Endothelial cell of umbilical vein (primary cell): ENCODE results near the gene TPM4. TPM values are rescaled to one million over a fixed set of nuclear protein-coding genes. Genes with fewer than 3 reads are reported as not detected.

Experiments used
- BruUV-seq: library from RNA; stranded (reverse); fragments of 400-500 nt; replicated peaks from 2 replicates; lab custom pipeline; 2021; lab: Mats Ljungman, UMichigan
- CTCF ChIA-PET: fragments of 300-600, 350-600 bp; sonication (Branson Sonifier 250); formaldehyde crosslinking; loops from one replicate; lab custom pipeline; 2021; ENCODE audit warnings: antibody characterized with exemption, inconsistent platforms; lab: Charles Lee
- POLR2A ChIA-PET: fragments of 300-600, 350-600 bp; sonication (Branson Sonifier 250); formaldehyde crosslinking; loops from one replicate; lab custom pipeline; 2021; ENCODE audit warnings: antibody characterized with exemption, inconsistent platforms; lab: Charles Lee
- DNase-seq: peaks from one replicate; pipeline ENCODE4 v3.0.0-alpha.2; 2011; ENCODE audit warnings: low read depth, low spot score
- FAIRE-seq: peaks from 2 replicates; lab custom pipeline; 2011; peaks lifted over from hg19 to GRCh38; lab: Jason Lieb, UNC
- H2AFZ ChIP-seq: 2 replicates; pipeline ENCODE4 v1.6.0; 2012; ENCODE audit warnings: low read depth, low read length, control low read depth, inconsistent platforms
- H3K27ac ChIP-seq: 2 replicates; pipeline ENCODE4 v1.5.1; 2011; ENCODE audit warnings: low read depth, mild to moderate bottlenecking, control low read depth, low read length, moderate library complexity; ENCODE audit not compliant: insufficient read depth
- H3K27me3 ChIP-seq, 2 experiments: 2 replicates each; pipeline versions ENCODE4 v1.6.0 to v1.6.1; 2011; ENCODE audit warnings: low read length in 2 of 2, mixed read lengths in 1 of 2; ENCODE audit not compliant: control insufficient read depth in 2 of 2, insufficient read depth in 2 of 2
- H3K36me3 ChIP-seq, 2 experiments: 2 replicates in 1 of 2; 3 replicates in 1 of 2; pipeline ENCODE4 v1.5.1; 2011; ENCODE audit warnings: low read length in 2 of 2, mild to moderate bottlenecking in 1 of 2, moderate library complexity in 1 of 2; ENCODE audit not compliant: control insufficient read depth in 2 of 2, insufficient read depth in 2 of 2; ENCODE audit errors: extremely low read depth in 1 of 2
- H3K4me1 ChIP-seq: 3 replicates; pipeline ENCODE4 v1.5.1; 2011; ENCODE audit warnings: mild to moderate bottlenecking, low read length; ENCODE audit not compliant: control insufficient read depth, insufficient read depth; ENCODE audit errors: extremely low read depth
- H3K4me2 ChIP-seq: 2 replicates; pipeline ENCODE4 v1.6.1; 2011; ENCODE audit warnings: low read length, control low read depth, mixed read lengths; ENCODE audit not compliant: insufficient read depth
- H3K4me3 ChIP-seq, 3 experiments: fragments of 200-600 bp in 1 of 3; sonication (generic), shearing (Covaris generic) in 1 of 3; replicated peaks in 1 of 3; 2 replicates each; pipeline ENCODE4 v1.5.1; 2011 to 2016; ENCODE audit warnings: control low read depth in 3 of 3, low read length in 3 of 3, mild to moderate bottlenecking in 2 of 3, inconsistent platforms in 1 of 3, low read depth in 1 of 3, moderate library complexity in 1 of 3; ENCODE audit not compliant: insufficient read depth in 1 of 3
- H3K79me2 ChIP-seq: 2 replicates; pipeline ENCODE4 v1.6.0; 2012; ENCODE audit warnings: low read length, inconsistent platforms; ENCODE audit not compliant: control insufficient read depth, insufficient read depth
- H3K9ac ChIP-seq: replicated peaks from 2 replicates; pipeline ENCODE3; 2011; ENCODE audit warnings: low read length, control low read depth; ENCODE audit not compliant: insufficient read depth; ENCODE audit errors: extremely low read depth
- H3K9me1 ChIP-seq: replicated peaks from 3 replicates; pipeline ENCODE4 v1.6.0; 2011; ENCODE audit warnings: mild to moderate bottlenecking, low read length; ENCODE audit not compliant: control insufficient read depth, insufficient read depth; ENCODE audit errors: extremely low read depth
- H3K9me3 ChIP-seq: replicated peaks from 2 replicates; pipeline ENCODE4 v1.5.1; 2012; ENCODE audit warnings: low read length, inconsistent platforms; ENCODE audit not compliant: control insufficient read depth, insufficient read depth
- H4K20me1 ChIP-seq: replicated peaks from 2 replicates; pipeline ENCODE3; 2011; ENCODE audit warnings: mild to moderate bottlenecking, low read length; ENCODE audit not compliant: control insufficient read depth, insufficient read depth; ENCODE audit errors: extremely low read depth
- EZH2 ChIP-seq: IDR thresholded peaks from 2 replicates; pipeline ENCODE4 v1.6.1; 2012; ENCODE audit warnings: borderline replicate concordance, low read depth, mild to moderate bottlenecking, moderate library complexity, low read length, inconsistent platforms; ENCODE audit not compliant: severe bottlenecking
- GATA2 ChIP-seq: IDR thresholded peaks from 2 replicates; pipeline ENCODE4 v1.7.0; 2011; ENCODE audit warnings: low read depth, mild to moderate bottlenecking, moderate library complexity, mixed read lengths, low read length; ENCODE audit not compliant: insufficient read length, insufficient read depth
- JUN ChIP-seq: IDR thresholded peaks from 2 replicates; pipeline ENCODE4 v1.6.1; 2011; ENCODE audit warnings: borderline replicate concordance, low read depth; ENCODE audit not compliant: insufficient read length, insufficient read depth
- MYC ChIP-seq: IDR thresholded peaks from one replicate; pipeline ENCODE4 v1.6.1; 2011; ENCODE audit warnings: mild to moderate bottlenecking, low read depth, low read length
- POLR2A ChIP-seq: IDR thresholded peaks from 2 replicates; pipeline ENCODE4 v1.6.1; 2012; ENCODE audit warnings: low read depth, mild to moderate bottlenecking, control low read depth, low read length
- POLR2AphosphoS5 ChIP-seq: IDR thresholded peaks from 2 replicates; pipeline ENCODE4 v1.6.1; 2012; ENCODE audit warnings: low read depth, mild to moderate bottlenecking, control low read depth, low read length, moderate library complexity; ENCODE audit not compliant: insufficient read depth
- dilution Hi-C: fragments of 300-500 bp; cut with MboI; formaldehyde crosslinking; loops from one replicate; pipeline ENCODE4 v1.15.0; 2019; ENCODE audit warnings: low sequenced_read_pairs; ENCODE audit not compliant: extremely low pct_ligation_motif_present
- intact Hi-C: fragments of 100-400 bp; cut with micrococcal nuclease; formaldehyde crosslinking; loops from one replicate; pipeline ENCODE4 v1.10.0; 2022
- polyA plus RNA-seq, 4 experiments: library from polyadenylated mRNA; depleted of rRNA in 3 of 4; stranded (reverse) in 3 of 4; unstranded in 1 of 4; fragments of >200 nt; gene quantifications; 2 replicates each; pipeline versions ENCODE4 v1.2.1 to v1.2.3, GENCODE V29; 2011 to 2012; ENCODE audit warnings: missing spikeins in 1 of 4
- total RNA-seq: library from RNA; stranded (reverse); gene quantifications from 2 replicates; pipeline ENCODE4 v1.2.3, GENCODE V29; 2021
- TF ChIP-seq, protein P1 (sequence below): IDR thresholded peaks from 2 replicates; pipeline ENCODE4 v1.6.1; 2011; ENCODE audit not compliant: insufficient read depth, insufficient read length
- TF ChIP-seq, protein P2 (sequence below), 2 donors: IDR thresholded peaks; 1 replicate in 1 of 2; 2 replicates in 1 of 2; pipeline ENCODE4 v1.5.1; 2011; ENCODE audit warnings: low read length in 2 of 2, mild to moderate bottlenecking in 2 of 2, moderate library complexity in 2 of 2, control low read depth in 1 of 2, inconsistent platforms in 1 of 2, low read depth in 1 of 2; ENCODE audit not compliant: insufficient read depth in 1 of 2; ENCODE audit errors: extremely low read depth in 1 of 2

Gene TPM4
- total and polyA plus RNA-seq, 2 donors (not counting 3 experiments of a cell fraction or from before 2014, with no cell fraction given): 430 to 924 TPM

DNA sequence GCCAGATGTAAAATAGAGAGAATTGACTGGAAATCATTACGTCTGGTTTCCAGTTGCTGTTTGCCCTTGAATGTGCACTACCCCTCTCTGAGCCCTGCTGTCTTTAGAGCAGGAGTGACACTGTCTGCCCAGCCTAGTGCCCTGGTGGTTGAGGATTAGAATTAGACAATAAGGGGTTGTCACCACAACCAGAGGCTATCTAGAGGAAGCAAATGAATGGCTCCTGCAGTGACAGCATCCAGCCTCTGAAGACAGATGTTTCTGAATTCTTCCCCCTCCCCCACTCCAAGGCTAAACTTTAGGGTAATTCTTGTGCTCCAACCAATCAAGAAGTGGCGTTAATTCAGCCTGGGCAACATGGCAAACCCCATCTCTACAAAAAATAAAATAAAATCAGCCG is 37.4 kb downstream of the TPM4 start:
- H3K9me1 ChIP-seq: no peaks in the 10 kb centered on the region
- dilution Hi-C loops (no loop called here), intact Hi-C loops (no loop called here)
- peaks cover 44% of the 10 kb centered on the region for H3K79me2 ChIP-seq
- no peaks in the 10 kb centered on the region for H4K20me1 ChIP-seq
- H3K27ac ChIP-seq: no peak overlapping the region
- FAIRE-seq: no peak
- no TSS peak for BruUV-seq
- no peak overlapping the region for H2AFZ ChIP-seq
- peaks cover 0 to 9% of the 10 kb centered on the region in 2 experiments for H3K36me3 ChIP-seq
- H3K9ac ChIP-seq: no peak overlapping the region
- no peak overlapping the region for H3K4me3 ChIP-seq
- no peak for TF ChIP-seq JUN
- no peak for TF ChIP-seq POLR2AphosphoS5
- H3K4me2 ChIP-seq: no peak overlapping the region
- peaks cover 12% of the 10 kb centered on the region for H3K4me1 ChIP-seq
- CTCF ChIA-PET: interaction anchor here (1.3 kb wide), 1 partner anchor 72 kb away, joined by 11 read pairs; no protein-coding TSS in a partner anchor
- no peaks in the 10 kb centered on the region for H3K27me3 ChIP-seq
- POLR2A ChIA-PET: no interaction called here
- H3K9me3 ChIP-seq: no peaks in the 10 kb centered on the region
- DNase-seq: no peak

DNA sequence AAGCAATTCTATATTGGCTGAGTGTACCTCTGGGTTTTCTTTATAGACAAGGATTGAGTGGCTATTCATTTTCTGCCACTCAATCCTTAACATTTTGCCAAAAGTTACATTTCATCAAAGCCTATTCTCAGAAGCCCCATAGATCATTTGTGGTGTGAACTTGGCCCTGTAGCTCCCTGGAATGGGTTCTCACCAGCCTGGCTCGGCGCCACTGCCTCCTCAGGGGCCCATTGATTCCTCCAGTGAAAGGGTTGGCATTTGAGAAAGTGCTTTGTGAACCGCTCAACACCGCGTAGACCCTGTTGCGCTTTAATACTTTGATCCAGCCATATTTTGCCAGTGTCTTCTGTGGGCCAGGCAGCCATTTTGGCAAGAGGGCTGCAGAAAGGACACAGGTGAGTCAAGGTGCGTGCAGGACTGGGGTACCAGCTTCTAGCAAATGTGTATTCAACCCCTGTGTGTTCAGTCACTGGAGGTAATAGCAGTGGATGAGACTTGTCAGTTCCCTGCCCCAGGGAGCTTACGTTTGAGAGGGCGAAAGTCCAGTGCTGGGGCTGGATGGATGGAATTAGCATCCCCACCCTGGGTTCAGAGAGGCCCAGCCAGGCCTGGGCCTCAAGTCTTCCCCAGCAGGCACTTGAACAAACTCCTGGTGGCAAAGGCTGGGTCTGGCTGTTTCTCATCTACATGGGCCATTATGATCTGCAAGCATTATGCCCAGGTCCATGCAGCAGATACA is 39.2 kb downstream of the TPM4 start:
- CTCF ChIA-PET: interaction anchor here (1.0 kb wide), 1 partner anchor 74 kb away, joined by 3 read pairs; no protein-coding TSS in a partner anchor
- peaks cover 44% of the 10 kb centered on the region for H3K79me2 ChIP-seq

More for the DNA sequence above, 39.2 kb downstream of the TPM4 start:
- intact Hi-C loops (no loop called here), dilution Hi-C loops (no loop called here)
- Histone ChIP-seq H3K4me1 (peaks cover 12% of the 10 kb centered on the region), H4K20me1 (no peaks in the 10 kb centered on the region), H3K4me3 (no peak overlapping the region), H3K27me3 (no peaks in the 10 kb centered on the region), H3K9ac (no peak overlapping the region), H3K36me3 (peaks cover 0 to 16% of the 10 kb centered on the region in 2 experiments), H3K27ac (no peak overlapping the region), H2AFZ (no peak overlapping the region), H3K9me1 (no peaks in the 10 kb centered on the region), H3K4me2 (no peak overlapping the region), H3K9me3 (no peaks in the 10 kb centered on the region)
- no peak for FAIRE-seq
- POLR2A ChIA-PET: no interaction called here
- TF ChIP-seq MYC (no peak), GATA2 (no peak), POLR2AphosphoS5 (no peak), JUN (no peak), POLR2A (no peak), EZH2 (no peak)
- TF ChIP-seq, protein P1, sequence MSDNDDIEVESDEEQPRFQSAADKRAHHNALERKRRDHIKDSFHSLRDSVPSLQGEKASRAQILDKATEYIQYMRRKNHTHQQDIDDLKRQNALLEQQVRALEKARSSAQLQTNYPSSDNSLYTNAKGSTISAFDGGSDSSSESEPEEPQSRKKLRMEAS: no peak
- TF ChIP-seq, protein P2, sequence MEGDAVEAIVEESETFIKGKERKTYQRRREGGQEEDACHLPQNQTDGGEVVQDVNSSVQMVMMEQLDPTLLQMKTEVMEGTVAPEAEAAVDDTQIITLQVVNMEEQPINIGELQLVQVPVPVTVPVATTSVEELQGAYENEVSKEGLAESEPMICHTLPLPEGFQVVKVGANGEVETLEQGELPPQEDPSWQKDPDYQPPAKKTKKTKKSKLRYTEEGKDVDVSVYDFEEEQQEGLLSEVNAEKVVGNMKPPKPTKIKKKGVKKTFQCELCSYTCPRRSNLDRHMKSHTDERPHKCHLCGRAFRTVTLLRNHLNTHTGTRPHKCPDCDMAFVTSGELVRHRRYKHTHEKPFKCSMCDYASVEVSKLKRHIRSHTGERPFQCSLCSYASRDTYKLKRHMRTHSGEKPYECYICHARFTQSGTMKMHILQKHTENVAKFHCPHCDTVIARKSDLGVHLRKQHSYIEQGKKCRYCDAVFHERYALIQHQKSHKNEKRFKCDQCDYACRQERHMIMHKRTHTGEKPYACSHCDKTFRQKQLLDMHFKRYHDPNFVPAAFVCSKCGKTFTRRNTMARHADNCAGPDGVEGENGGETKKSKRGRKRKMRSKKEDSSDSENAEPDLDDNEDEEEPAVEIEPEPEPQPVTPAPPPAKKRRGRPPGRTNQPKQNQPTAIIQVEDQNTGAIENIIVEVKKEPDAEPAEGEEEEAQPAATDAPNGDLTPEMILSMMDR (IDR thresholded peaks at IDR 0.05; ENCODE audit: extremely low read depth in 1 of 2, insufficient read depth in 1 of 2, low read depth in 1 of 2, low read length in 2 of 2): no peak
- BruUV-seq: no TSS peak
- DNase-seq: no peak
